ENCODE results near the gene OXLD1.
"Not testable (repeated sequence)": the region's sequence is repeated elsewhere in the genome, so short reads cannot be mapped to it uniquely, and the experiment has no call there.

Gene OXLD1

DNA sequence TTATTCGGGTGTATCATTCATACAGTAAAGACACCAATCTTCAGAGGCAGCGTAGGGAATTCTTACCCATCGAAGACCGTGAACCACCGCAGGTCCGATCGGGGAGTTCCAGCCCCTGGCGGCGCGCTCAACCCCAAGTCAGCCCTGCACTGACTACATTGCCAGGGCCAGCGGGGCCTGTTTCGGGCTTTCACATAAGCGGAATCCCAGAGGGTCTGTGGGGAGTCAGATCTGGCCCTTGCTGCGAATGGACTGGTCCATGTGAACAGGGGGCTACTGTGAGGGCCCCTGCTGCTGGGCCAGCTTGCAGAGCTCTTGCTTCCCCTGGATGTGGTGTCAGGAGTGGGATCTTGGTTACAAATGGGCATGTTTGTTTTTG, 17.7 kb downstream of the OXLD1 start:
- DNase-seq = no peak

DNA sequence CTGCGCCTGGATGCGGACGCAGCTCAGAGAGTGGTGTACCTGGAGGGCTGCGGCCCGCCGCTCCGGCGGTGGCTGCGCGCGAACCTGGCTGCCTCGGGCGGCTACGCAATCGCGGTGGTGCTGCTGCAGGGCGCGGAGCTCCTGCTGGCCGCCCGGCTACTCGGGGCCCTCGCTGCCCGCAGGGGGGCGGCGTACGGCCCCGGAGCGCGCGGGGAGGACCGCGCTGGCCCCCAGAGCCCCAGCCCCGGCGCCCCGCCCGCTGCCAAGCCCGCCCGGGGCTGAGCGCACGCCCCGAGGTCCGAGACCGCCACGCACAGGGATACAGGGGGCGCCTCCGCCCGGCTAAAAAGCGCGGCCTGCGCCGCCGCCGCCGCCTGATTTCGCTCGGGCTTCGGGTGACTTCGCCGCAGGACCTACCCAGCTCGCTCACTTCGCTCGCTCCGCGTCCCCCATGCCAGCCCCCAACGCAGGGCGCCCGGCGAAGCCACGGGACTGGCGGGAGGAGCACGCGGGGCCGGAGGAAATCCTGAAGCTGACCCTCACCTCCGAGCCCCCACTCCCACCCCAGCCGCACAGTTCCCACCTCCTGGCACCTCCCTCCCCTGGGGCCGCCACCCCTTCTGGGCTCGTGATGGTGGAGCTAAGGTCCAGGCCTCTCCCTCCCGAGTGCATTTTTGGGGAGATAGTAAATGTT, 18.2 kb downstream of the OXLD1 start:
- DNase-seq = no peak

DNA sequence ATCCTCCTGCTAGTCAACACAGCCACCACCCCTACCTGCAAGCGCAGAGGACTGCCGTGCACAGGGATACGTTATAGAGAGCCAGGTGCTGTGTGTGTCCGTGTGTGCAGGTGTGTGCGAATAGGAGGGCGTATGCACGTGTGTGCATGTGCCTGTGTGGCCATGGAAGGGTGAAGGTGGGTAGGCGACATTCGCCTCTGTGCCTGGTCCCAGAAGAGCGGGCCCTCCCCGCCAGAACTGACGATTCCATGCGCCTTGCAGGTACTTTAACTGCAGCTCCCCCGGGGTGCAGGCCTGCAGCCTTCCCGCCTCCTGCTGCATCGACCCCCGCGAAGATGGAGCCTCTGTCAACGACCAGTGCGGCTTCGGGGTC, 18.8 kb downstream of the OXLD1 start:
- DNase-seq = no peak

DNA sequence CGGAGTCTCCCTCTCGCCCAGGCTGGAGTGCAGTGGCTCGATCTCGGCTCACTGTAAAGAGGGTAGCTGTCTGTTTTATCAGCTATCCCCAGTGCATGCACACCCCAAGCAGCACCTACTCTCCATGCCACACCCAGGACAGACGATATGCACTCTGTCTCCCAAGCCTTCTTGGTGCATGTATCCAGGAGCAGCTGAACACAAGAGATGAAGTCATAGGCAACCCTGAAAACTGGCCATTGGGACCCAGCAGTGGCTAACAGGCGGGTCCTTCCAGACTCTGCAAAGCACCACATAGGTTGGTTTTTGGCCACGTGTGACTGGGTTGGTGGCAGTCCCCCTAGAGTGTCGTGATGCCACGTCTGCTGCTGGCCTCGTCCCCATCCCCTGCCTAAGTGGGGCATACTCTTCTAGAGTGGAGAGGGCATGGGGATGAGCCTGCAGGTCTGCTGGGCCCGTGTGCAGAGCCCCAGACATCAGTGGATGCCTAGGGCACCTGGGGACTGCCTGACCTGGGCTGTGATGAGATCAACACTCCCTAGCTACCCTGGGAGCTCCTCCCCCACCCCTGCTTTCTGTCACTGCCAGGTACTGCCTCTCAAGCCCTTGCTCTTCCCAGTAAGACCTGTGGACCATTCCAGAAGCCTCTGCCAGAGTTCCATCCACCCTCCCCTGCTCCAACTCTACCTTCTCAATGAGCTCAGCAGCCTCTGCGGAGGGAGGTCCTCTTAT, 19.4 kb downstream of the OXLD1 start:
- no peak for DNase-seq

DNA sequence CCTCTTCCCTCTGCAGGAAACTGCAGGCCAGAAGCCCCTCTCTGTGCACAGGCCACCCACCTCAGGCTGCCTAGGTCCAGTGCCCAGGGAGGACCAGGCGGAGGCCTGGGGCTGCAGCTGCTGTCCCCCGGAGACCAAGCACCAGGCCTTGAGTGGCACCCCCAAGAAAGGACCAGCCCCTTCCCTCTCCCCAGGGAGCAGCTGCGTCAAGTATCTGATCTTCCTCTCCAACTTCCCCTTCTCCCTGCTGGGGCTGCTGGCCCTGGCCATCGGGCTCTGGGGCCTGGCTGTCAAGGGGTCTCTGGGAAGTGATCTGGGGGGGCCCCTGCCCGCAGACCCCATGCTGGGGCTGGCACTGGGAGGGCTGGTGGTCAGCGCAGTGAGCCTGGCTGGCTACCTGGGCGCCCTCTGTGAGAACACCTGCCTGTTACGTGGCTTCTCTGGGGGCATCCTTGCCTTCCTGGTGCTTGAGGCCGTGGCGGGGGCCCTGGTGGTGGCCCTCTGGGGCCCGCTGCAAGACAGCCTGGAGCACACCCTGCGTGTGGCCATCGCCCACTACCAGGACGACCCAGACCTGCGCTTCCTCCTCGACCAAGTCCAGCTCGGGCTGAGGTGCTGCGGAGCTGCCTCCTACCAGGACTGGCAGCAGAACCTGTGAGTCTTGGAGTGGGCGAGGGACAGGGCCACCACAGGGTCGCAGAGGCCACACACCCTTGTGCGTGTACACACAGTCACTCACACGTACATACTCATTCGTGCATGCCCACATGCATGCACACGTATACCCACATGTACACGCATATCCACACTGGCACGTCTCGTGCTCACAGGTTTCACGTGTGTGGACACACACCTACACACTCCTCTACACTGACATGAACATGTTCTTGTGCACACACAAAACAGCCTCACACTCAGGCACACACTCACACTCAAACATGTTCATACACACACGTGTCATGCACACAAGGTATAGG, 21.1 kb downstream of the OXLD1 start:
- DNase-seq = no peak

DNA sequence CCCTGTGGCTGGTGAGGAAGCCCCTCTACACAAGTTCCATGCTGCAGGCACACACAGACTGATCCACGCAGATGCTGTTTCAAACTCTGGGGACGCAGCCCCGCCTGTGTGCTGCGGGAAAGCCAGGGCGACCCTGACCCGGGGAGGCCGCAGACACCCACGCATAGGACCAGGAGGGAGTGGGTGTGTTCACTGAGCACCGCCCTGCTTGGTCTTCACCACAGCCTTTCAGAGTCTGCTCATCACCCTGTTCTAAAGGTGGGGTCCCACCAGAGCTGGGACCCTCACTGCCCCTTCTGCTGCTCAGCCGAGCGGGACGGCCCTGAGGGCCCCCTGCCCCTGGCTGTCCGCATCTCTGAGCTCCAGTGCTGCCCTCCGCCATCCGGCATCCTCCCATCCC, 21.9 kb downstream of the OXLD1 start:
- DNase-seq = no peak

DNA sequence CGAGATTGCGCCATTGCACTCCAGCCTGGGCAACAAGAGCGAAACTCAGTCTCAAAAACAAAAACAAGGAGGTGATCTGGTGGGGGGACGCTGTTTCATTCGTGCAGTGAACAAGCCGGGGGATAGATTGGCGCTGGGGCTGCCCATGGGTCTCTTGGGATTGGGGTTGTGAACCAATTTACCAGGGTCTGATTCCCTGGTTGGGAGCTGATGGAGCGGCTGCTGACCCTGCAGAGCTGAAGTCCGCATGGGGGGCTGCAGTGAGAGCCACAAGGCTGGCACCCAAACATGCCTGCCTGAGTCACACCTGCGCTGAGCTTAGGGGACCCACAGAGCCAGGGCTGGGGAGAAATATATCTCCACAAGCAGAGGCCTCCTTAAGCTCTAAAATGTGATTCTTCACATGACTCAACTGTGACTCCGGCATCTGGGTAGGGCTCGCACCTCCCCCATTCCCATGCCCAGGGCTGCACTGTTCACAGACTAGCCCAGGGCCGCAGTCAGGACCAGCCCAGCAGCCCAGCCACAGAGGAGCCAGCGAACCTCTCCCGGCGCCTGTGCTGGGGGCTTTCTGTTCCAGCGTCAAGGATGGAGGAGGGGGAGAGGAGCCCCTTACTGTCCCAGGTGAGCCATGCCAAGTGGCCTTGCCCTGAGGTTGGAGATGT, 24.4 kb downstream of the OXLD1 start:
- DNase-seq = no peak

DNA sequence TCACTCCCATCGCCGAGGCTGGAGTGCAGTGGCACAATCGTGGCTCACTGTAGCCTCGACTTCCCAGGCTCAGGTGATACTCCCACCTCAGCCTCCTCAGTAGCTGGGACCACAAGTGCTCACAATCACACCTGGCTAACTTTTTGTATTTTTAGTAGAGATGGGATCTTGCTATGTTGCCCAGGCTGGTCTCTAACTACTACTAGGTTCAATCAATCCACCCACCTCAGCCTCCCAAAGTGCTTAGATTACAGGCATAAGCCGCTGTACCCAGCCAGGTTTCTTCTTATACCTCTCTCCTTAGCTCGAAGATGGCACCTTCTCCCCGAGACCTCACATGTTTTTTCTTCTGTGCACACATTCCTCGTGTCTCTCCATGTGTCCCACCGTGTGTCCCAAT, 26.4 kb downstream of the OXLD1 start:
- DNase-seq = no peak

DNA sequence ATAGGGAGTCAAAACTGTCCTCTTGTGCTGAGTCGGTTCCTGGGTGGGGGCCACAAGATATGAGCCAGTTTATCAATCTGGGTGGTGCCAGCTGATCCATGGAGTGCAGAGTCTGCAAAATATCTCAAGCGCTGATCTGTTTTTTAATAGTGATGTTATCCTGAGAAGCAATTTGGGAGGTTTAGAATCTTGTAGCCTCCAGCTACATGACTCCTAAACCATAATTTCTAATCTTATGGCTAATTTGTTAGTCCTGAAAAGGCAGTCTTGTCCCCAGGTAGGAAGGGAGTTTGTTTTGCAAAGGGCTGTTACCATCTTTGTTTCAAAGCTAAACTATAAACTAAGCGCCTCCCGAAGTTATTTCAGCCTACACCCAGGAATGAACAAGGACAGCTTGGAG, 27.7 kb downstream of the OXLD1 start:
- no peak for DNase-seq

DNA sequence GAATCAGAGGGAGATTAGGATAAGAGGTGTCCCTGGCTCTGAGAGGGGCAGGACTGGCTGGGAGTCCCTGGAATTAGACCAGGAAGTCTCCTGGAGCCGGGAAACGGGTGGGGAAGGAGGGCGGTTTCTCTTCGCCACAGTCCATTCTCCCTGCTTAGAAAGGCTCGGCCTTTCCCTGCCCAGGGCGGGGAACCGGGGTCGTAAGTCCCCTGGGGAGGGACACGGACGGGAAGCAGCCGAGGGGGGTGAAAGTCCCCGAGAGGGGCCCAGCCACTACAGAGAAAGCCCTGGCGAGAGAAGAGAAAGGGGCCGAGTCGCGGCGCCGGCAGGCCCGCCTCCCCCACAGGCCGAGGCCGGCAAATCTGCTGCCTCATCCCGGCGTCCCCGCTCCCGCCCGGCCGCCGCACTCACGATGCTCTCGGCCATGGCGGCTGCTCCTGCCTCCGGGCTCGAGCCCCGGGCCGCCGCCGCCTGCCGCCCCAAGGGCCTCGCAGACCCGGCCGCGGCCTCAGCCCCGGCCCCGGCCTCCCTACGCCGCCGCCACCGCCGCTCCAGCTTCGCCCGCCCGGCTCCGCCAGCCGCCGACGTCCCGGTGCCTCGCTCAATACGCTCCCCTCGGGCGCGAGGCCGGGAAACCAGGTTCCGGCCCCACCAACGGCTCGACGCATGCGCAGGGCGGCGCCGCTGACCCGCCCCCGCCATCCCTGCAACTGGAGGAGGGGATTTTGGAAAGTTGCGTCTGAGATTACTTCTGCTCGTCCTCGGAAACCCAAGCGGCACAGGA, 29.7 kb downstream of the OXLD1 start, which contains the start of the genes NPLOC4 and TSPAN10:
NPLOC4 (minus strand) TSS at position 608 of the 784 bp plus-strand sequence; CDS start at position 426, 182 bp downstream.
TSPAN10 (plus strand) TSS at position 692 of the 784 bp plus-strand sequence. CDS start 5,217 bp downstream, outside the sequence.
- DNase-seq = peak; percentile 91 to 96

DNA sequence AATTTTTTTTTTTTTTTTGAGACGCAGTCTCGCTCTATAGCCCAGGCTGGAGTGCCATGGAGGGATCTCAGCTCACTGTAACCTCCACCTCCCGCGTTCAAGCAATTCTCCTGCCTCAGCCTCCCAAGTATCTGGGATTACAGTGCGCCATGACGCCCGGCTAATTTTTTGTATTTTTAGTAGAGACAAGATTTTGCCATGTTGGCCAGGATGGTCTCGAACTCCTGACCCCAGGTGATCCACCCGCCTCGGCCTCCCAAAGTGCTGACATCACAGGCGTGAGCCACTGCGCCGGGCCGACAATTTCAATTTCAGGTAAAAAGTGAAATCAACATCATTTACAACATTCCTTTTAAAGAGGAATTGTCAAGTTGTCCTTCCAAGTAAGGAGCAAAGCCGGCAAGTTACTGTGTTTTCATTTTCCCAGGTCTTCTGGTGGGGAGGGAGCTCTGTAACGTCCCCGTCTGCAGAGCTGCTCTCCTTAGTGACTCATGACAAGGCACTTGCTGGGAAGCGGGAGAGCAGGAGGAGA, 30.4 kb downstream of the OXLD1 start:
- peak; percentile 30 to 33 for DNase-seq

DNA sequence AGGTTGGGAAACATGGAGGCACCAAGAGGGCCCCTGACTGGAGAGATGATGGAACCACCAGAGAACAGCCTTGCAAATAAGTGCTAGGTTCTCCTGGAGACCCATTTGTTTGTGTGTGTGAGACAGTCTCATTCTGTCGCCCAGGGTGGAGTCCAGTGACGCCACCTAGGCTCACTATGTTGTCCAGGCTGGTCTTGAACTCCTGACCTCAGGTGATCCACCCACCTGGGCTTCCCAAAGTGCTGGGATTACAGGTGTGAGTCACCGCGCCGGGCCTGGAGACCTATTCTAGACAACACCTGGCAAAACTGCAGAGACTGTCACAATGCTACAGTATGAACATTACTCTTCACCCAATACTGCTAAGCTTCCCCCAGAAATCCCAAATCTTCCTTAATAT, 31.0 kb downstream of the OXLD1 start:
- no peak for DNase-seq

DNA sequence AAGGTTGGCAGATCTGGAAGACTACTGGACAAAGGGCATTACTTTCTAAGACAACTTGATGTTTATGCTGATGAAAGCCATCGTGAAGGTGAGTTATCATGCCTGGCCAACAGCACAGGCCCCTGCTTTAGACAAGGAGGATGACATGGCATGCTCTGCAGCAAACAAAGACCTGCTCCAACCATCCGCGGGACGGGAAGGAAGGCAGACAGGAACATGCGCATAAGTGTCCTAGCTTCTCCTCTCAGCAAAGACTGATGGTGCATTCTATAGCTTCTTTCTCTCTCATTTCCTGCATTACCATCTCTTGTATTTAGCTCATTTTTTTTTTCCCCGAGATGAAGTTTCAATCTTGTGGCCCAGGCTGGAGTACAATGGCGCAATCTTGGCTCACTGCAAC, 34.9 kb downstream of the OXLD1 start:
- no peak for DNase-seq

DNA sequence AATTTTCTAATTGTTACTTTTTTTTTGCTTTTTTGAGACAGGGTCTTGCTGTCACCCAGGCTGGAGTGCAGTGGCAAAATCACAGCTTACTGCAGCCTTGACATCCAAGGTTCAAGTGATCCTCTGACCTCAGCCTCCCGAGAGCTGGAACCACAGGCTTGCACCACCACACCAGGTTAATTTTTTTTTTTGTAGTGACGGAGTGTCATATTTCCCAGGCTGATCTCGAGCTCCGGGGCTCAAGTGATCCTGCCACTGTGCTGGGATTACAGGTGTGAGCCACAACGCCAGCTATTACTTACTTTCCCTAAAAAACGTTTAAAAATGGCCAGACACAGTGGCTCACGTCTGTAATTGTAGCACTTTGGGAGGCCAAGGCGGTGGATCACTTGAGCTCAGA, 36.1 kb downstream of the OXLD1 start:
- no peak for DNase-seq

DNA sequence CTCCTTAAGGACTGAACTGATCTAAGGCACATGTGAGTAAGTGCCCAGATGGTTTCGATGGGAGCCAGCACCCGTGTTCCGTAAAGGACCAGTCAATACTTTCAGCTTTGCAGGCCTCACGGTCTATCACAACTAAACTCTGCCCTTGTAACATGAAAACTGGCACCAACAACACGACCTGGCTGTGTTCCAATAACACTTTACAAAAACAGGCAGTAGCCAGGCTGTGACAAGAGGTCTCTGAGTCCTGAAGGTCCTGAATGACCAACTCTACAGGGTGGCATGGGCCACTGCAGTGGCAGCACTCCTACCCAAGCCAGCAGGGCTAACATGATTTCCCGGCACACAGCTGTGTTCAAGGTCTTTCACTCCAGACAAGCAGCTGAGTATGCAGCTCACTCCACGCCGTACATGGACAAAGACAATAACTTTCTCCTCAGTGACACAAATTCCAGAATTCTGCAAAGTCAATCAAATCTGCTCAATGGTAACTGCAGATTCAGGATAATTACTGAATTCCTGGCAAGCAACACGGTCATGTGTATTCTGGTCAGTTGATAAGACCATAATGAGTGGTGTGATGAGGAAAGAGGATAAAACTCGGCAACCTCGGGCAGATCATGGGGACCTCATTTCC, 44.8 kb downstream of the OXLD1 start:
- DNase-seq = no peak

DNA sequence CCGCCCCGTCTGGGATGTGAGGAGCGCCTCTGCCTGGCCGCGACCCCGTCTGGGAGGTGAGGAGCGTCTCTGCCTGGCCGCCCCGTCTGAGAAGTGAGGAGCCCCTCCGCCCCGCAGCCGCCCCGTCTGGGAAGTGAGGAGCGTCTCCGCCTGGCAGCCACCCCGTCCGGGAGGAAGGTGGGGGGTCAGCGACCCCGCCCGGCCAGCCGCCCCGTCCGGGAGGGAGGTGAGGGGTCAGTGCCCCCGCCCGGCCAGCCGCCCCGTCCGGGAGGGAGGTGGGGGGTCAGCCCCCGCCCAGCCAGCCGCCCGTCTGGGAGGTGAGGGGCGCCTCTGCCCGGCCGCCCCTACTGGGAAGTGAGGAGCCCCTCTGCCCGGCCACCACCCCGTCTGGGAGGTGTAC, 48.1 kb downstream of the OXLD1 start:
- not testable (repeated sequence) for DNase-seq

DNA sequence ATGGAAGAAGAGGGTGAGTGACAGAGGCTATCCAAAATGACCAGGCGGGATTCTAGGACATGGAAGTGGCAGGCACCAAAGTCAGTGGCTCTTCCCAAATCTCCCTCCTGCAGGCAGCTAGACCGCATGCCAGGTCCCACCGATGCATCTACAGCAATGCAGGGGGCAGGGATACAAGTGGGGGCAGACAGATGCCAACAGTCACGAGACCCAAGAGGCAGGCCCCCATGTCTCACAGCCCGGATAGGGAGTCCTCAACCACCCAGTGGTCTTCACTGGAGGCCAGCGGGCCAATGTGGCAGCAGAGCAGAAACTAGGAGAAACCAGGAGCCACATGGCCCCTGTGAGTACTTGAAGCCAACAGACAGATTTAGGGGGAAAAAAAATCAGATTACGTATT, 49.5 kb downstream of the OXLD1 start:
- DNase-seq = no peak

DNA sequence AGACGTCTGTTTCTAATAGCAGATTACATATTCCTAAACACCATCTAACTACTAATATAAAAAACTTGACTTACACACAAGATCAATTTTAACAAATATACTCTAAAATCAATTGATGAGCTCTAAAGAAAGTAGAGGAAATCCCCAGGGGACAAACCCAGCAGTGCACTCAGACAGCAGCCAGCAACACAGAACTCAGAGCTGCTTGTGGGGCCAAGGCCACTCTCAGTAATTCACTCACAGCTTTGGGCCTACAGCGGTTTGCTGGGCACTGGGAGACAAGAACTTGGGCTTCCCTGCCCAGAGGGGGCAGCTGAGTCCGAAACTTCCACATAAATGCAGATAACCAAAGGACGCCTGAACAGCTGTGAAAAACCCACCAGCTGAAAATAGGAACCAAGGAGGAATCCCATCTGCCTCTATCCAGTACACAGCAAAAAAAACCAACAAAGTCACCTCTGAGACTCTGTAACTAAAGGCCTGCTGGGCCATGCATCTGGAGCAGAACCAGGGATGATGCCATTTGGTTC, 50.9 kb downstream of the OXLD1 start:
- DNase-seq = no peak

Data from inflammatory macrophage treated with lipopolysaccharide for 1 hour (primary cell).